Immature natural killer cell (primary cell): ENCODE data around the gene NOSIP. TPM values are rescaled to one million over a fixed set of nuclear protein-coding genes. Genes with fewer than 3 reads are reported as not detected.
A peak's percentile ranks its signal among the peaks of the same experiment; 100 is the strongest.

Experiments used
- DNase-seq, 3 donors: peaks; one replicate each; pipeline ENCODE4 v3.0.0; 2022; ENCODE audit warnings: mixed read lengths in 1 of 3
- H3K27ac Mint-ChIP-seq, 6 donors: one replicate each; pipeline ENCODE4 v1.8.0; 2020; ENCODE audit warnings: mixed read lengths in 6 of 6, mild to moderate bottlenecking in 5 of 6, inconsistent platforms in 4 of 6, moderate library complexity in 3 of 6
- H3K27me3 Mint-ChIP-seq, 3 donors: one replicate each; pipeline ENCODE4 v1.8.0; 2020 to 2021; ENCODE audit warnings: low read depth in 3 of 3, mild to moderate bottlenecking in 3 of 3, mixed read lengths in 3 of 3, moderate library complexity in 3 of 3, inconsistent platforms in 1 of 3
- H3K36me3 Mint-ChIP-seq, 3 donors: one replicate each; pipeline ENCODE4 v1.8.0; 2020; ENCODE audit warnings: mixed read lengths in 3 of 3, inconsistent platforms in 2 of 3, mild to moderate bottlenecking in 2 of 3
- H3K4me1 Mint-ChIP-seq, 2 donors: one replicate each; pipeline ENCODE4 v1.8.0; 2020; ENCODE audit warnings: inconsistent platforms in 2 of 2, mild to moderate bottlenecking in 2 of 2, mixed read lengths in 2 of 2, moderate library complexity in 1 of 2
- H3K4me3 Mint-ChIP-seq, 5 donors: one replicate each; pipeline ENCODE4 v1.8.0; 2020; ENCODE audit warnings: mild to moderate bottlenecking in 5 of 5, mixed read lengths in 5 of 5, inconsistent platforms in 3 of 5, moderate library complexity in 3 of 5
- H3K9me3 Mint-ChIP-seq, 6 donors: one replicate each; pipeline ENCODE4 v1.8.0; 2020; ENCODE audit warnings: mild to moderate bottlenecking in 6 of 6, mixed read lengths in 6 of 6, inconsistent platforms in 4 of 6, moderate library complexity in 3 of 6
- polyA plus RNA-seq, 3 donors: library from polyadenylated mRNA; unstranded; fragments of 300-500 nt; fragmentation: Illumina TruSeq; gene quantifications; one replicate each; pipeline ENCODE4 v1.2.3, GENCODE V29; 2021

The NOSIP gene
- polyA plus RNA-seq, 3 donors from 2014 or later = 196 to 251 (median 239) TPM

GRCh38 chr19:49591731-49592485 is 11.6 kb upstream of the NOSIP start:
- H3K36me3 Mint-ChIP-seq = peaks cover 0 to 5% (median 3%) of the 10 kb centered on the region in 3 donors
- peak overlapping the region; percentile 81 to 95 (median 83) for H3K4me3 Mint-ChIP-seq
- H3K27me3 Mint-ChIP-seq = peaks cover 8 to 14% (median 10%) of the 10 kb centered on the region in 3 donors
- H3K27ac Mint-ChIP-seq = peak overlapping the region; percentile 82 to 97 (median 90)
- H3K9me3 Mint-ChIP-seq = no peaks in the 10 kb centered on the region
- H3K4me1 Mint-ChIP-seq = peaks cover 29 to 32% of the 10 kb centered on the region in 2 donors
- peak; percentile 28 to 30 (median 30) for DNase-seq

DNA sequence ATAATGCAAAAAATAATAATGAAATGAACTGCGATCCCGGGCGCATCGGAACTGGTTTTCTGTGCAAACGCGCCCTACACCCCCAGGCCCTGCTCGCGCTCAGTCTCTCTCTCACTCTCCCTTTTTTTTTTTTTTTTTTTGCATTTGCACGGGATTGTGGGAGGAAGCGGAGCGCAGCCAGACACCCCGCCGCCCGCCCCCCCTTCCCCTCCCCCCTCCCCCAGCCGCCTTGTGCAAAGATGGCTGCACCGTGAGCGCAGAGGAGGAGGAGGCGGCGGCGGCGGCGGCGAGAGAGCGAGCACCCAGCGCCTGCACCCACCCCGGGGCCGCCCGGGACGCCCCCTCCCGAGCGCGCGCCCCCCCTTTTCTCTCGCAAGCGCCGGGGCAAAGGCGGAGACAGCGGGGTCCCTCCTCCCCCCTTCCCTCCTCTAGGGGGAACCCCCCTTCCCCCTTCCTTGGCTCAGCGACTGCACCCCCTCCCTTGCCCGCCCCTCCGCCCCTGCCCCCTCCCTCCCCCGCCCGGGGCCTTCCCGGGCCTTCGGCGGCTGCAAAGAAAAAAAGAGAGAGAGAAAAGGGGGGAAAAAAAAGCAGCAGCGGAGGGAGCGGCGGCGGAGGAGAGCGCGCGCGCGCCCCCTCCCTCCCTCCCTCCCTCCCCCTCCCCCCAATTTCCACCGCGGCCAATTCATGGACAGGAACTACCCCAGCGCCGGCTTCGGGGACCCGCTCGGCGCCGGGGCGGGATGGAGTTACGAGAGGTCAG is 10.8 kb upstream of the NOSIP start, which contains the start of gene PRR12:
PRR12 (plus strand) TSS at position 212 of the 760 bp plus-strand sequence; CDS start at position 685, 473 bp downstream.
- peak; percentile 67 to 72 (median 71) for DNase-seq
- H3K27me3 Mint-ChIP-seq = peaks cover 8 to 14% (median 10%) of the 10 kb centered on the region in 3 donors
- H3K9me3 Mint-ChIP-seq = no peaks in the 10 kb centered on the region
- H3K4me3 Mint-ChIP-seq = peak within 1 kb of the TSS; percentile 81 to 95 (median 83)
- H3K27ac Mint-ChIP-seq = peak within 1 kb of the TSS; percentile 82 to 97 (median 91)
- H3K36me3 Mint-ChIP-seq = peaks cover 0 to 5% (median 3%) of the 10 kb centered on the region in 3 donors
- peaks cover 29 to 32% of the 10 kb centered on the region in 2 donors for H3K4me1 Mint-ChIP-seq

DNA sequence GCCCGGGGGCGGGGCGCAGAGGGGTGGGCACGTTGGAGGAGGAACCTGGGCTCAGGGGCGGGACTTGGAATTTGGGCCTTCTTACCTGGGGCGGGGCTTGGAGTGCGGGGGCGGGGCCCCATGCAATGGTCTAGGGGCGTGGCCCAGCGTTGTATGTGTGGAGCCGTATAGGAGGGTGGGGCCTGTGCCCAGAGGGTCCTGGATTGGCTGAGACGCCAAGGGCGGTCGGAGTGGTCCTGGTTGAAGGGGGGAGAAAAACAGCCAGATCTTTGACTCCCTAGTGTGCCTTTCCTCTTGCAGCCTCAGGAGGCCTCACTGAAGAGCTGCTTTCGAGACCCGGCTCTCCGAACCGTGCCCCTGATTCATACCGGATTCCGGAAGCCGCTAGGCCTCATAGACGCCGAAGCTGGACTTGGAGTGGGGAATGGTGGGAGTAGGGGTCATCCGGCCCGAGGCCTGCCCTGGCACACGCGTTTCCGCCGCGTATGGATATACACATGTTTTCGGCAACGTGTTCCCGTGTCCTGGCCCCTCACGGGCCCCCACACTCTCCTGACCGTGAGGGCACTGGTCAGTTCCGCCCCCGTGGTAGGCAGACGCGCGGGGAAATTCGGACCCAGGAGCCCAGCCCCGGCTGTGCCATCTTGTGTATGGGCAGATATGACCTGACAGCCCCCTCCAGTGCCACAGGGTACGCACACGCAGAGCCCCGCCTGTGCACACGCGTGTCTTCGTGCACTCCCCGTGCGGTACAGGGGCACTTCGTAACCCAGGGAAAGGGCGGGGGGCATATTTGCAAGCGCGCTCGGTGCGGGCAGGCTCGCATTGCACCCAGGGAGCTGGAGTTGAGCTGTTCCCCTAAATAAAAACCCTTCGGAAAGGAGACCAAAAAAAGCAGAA is 10.0 kb upstream of the NOSIP start:
- peak overlapping the region; percentile 67 to 91 (median 88) for H3K27ac Mint-ChIP-seq
- H3K4me3 Mint-ChIP-seq = peak overlapping the region; percentile 81 to 95 (median 83)
- H3K36me3 Mint-ChIP-seq = peaks cover 0 to 5% (median 3%) of the 10 kb centered on the region in 3 donors
- no peaks in the 10 kb centered on the region for H3K9me3 Mint-ChIP-seq
- peaks cover 8 to 16% (median 10%) of the 10 kb centered on the region in 3 donors for H3K27me3 Mint-ChIP-seq
- peak; percentile 91 to 93 (median 92) for DNase-seq
- peaks cover 29 to 32% of the 10 kb centered on the region in 2 donors for H3K4me1 Mint-ChIP-seq

DNA sequence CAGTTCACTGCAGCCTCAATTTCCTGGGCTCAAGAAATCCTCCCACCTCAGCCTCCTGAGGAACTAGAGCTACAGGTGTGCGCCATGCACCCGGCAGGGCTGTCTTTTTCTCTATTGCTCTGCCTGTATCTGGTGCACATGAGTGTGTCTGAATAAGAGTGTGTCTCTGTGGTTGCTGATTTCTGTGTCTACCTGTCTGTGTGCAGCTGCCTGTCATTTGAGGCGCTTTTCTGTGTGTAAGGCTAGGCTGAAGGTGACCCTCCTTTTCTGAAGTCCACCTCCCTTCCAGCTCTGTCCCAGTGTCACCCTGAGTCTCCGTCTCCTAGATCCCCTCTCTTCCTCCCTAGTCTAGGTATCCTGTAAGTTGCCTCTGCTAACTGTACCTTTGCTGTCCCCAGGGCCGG is 9.1 kb upstream of the NOSIP start:
- H3K4me1 Mint-ChIP-seq = peaks cover 29 to 32% of the 10 kb centered on the region in 2 donors
- H3K4me3 Mint-ChIP-seq = peak overlapping the region in 2 of 5 donors; percentile 9 to 13
- peak overlapping the region; percentile 67 to 93 (median 80) for H3K27ac Mint-ChIP-seq
- H3K27me3 Mint-ChIP-seq = peaks cover 8 to 16% (median 10%) of the 10 kb centered on the region in 3 donors
- no peak for DNase-seq
- H3K9me3 Mint-ChIP-seq = no peaks in the 10 kb centered on the region
- peaks cover 0 to 5% (median 3%) of the 10 kb centered on the region in 3 donors for H3K36me3 Mint-ChIP-seq

GRCh38 chr19:49588365-49589122 is 8.2 kb upstream of the NOSIP start:
- peaks cover 8 to 15% (median 10%) of the 10 kb centered on the region in 3 donors for H3K27me3 Mint-ChIP-seq
- no peak for DNase-seq
- peaks cover 21 to 25% of the 10 kb centered on the region in 2 donors for H3K4me1 Mint-ChIP-seq
- H3K9me3 Mint-ChIP-seq = no peaks in the 10 kb centered on the region
- peak overlapping the region in 4 of 6 donors; percentile 5 to 41 (median 26) for H3K27ac Mint-ChIP-seq
- peaks cover 0 to 2% (median 2%) of the 10 kb centered on the region in 3 donors for H3K36me3 Mint-ChIP-seq
- H3K4me3 Mint-ChIP-seq = no peak overlapping the region

GRCh38 chr19:49587227-49587626 is 6.9 kb upstream of the NOSIP start:
- no peaks in the 10 kb centered on the region for H3K36me3 Mint-ChIP-seq
- no peak overlapping the region for H3K27ac Mint-ChIP-seq

DNA sequence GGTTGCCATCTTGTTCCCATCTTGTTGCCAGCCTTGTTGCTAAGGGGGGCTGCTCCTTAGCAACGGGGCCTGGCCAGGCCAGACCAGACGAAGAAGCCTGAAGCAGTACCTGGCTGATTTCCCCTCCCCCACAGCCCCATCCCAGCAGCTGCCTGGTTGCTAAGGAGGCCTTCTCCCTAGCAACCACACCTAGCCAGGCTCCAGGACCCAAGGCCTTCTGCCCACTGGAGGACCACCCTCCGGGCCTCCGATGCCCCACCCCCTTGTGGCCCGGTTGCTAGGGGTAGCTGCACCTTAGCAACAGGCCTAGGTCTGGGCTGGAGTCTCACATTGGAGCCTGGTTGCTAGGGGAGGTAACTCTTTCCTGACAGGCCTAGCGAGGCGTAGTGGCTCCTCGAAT is 4.7 kb upstream of the NOSIP start:
- Mint-ChIP-seq H3K36me3 (no peaks in the 10 kb centered on the region), H3K9me3 (no peaks in the 10 kb centered on the region), H3K4me3 (no peak overlapping the region), H3K27ac (no peak overlapping the region), H3K4me1 (peaks cover 9 to 14% of the 10 kb centered on the region in 2 donors), H3K27me3 (peaks cover under 1 to 3% (median 2%) of the 10 kb centered on the region in 3 donors)
- DNase-seq = no peak

More at GRCh38 chr19:49587227-49587626, 6.9 kb upstream of the NOSIP start:
- Mint-ChIP-seq H3K27me3 (peaks cover 5 to 9% (median 8%) of the 10 kb centered on the region in 3 donors), H3K4me3 (no peak overlapping the region), H3K9me3 (no peaks in the 10 kb centered on the region), H3K4me1 (peaks cover 8 to 12% of the 10 kb centered on the region in 2 donors)
- no peak for DNase-seq

DNA sequence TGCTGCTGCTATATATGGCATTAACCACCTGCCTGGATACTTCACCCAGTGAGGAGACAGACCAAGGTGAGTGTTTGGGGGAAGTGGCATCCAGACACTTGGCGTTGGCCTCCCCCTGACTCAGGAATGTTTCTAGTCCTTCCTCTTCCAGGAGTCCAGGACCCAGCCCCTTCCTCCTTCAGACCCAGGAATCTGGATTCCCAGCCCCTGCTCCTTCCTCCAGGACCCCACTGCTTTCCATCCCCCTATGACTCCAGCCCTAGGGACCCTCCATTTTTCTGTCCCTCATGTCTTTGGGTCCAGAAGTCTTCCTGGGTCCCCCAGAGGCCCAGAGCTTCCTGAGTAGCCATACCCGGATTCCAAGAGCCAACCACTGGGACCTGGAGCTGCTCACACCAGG is 2.9 kb upstream of the NOSIP start:
- Mint-ChIP-seq H3K27ac (no peak overlapping the region), H3K4me3 (no peak overlapping the region), H3K9me3 (no peaks in the 10 kb centered on the region), H3K27me3 (peaks cover 0 to 2% (median 2%) of the 10 kb centered on the region in 3 donors), H3K36me3 (no peaks in the 10 kb centered on the region), H3K4me1 (peaks cover 22 to 26% of the 10 kb centered on the region in 2 donors)
- DNase-seq = no peak

DNA sequence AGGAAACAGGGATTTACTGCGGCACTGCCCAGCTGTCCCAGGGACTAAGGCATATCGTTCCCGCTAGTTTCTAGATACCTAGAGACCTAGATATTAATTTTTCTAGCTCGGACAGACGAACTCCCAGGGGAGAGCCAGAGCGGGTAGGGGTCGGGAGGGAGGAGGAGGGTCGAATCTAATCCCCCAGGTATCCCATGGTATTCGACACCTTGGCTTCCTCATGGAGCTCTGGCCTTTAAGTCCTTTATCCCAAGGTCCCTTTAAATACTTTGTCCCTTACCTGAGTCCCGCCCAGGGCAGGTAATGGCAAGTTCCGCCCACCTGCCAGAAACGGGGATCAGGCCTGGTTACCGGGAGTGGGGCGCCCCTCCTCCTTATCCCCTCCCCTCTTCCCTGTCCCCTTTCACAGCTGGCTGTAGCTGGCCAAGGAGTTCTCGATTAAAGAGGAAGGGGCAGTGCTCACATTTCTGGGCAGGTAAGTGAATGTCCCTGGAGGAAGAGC is 702 bp upstream of the NOSIP start, which contains the start of gene PRRG2:
PRRG2 (plus strand) TSS at position 310 of the 502 bp plus-strand sequence. CDS start 1,904 bp downstream, outside the sequence.
- no peaks in the 10 kb centered on the region for H3K9me3 Mint-ChIP-seq
- DNase-seq = no peak
- peak within 1 kb of the TSS; percentile 81 to 97 (median 96) for H3K27ac Mint-ChIP-seq
- H3K27me3 Mint-ChIP-seq = peaks cover 0 to 2% (median 2%) of the 10 kb centered on the region in 3 donors
- H3K36me3 Mint-ChIP-seq = no peaks in the 10 kb centered on the region
- H3K4me1 Mint-ChIP-seq = peaks cover 25 to 36% of the 10 kb centered on the region in 2 donors
- peak within 1 kb of the TSS; percentile 91 to 97 (median 97) for H3K4me3 Mint-ChIP-seq

DNA sequence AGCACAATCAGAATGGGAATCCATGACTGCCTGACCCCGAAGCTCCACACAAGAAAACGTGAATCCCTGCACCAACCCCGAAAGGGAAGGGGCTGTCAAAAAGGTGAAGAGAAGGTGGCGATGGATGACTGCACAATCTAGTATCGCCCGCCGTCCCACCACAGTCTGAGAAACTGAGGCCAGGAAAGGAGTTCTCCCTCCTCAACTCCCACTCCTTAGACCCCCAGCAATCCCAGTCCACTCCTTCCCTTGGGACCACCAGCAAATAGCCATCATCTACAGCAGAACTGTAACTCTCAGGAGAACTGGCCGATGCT is 451 bp downstream of the NOSIP start:
- H3K27me3 Mint-ChIP-seq = peaks cover 0 to 2% (median 0%) of the 10 kb centered on the region in 3 donors
- no peak for DNase-seq
- peak overlapping the region; percentile 81 to 97 (median 96) for H3K27ac Mint-ChIP-seq
- H3K36me3 Mint-ChIP-seq = peaks cover 0 to 4% (median 0%) of the 10 kb centered on the region in 3 donors
- H3K4me1 Mint-ChIP-seq = peaks cover 25 to 36% of the 10 kb centered on the region in 2 donors
- peak overlapping the region; percentile 91 to 97 (median 97) for H3K4me3 Mint-ChIP-seq
- H3K9me3 Mint-ChIP-seq = no peaks in the 10 kb centered on the region

DNA sequence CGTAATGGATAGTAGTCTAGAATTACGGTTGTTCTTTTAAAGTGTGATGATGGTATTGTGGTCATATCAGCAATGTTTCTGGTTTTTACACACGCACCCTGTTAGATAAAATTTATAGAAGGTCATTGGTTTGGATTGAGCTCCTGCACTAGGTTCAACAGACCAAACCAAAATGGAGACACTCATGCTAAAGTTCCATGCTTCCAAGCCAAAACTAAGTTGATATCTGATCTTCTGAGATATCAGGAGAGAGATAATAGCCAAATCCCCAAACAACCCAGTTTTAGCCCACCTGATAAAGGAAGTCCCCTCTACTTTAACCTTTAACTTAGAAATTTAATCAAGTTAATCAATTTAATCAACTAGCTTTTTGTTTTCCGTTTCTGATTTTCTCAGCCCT is 1.2 kb downstream of the NOSIP start:
- Mint-ChIP-seq H3K27ac (peak overlapping the region in 4 of 6 donors; percentile 40 to 96 (median 88)), H3K4me1 (peaks cover 25 to 38% of the 10 kb centered on the region in 2 donors), H3K36me3 (peaks cover 0 to 4% (median 0%) of the 10 kb centered on the region in 3 donors), H3K4me3 (peak overlapping the region; percentile 91 to 97 (median 97)), H3K27me3 (peaks cover 0 to 2% (median 0%) of the 10 kb centered on the region in 3 donors), H3K9me3 (no peaks in the 10 kb centered on the region)
- DNase-seq = no peak

GRCh38 chr19:49574206-49574755 is 6.1 kb downstream of the NOSIP start:
- DNase-seq = no peak
- H3K27ac Mint-ChIP-seq = peak overlapping the region in 1 of 6 donors; percentile 44
- H3K9me3 Mint-ChIP-seq = no peaks in the 10 kb centered on the region
- H3K27me3 Mint-ChIP-seq = peaks cover 0 to 2% (median 0%) of the 10 kb centered on the region in 3 donors
- peaks cover 0 to 4% (median 0%) of the 10 kb centered on the region in 3 donors for H3K36me3 Mint-ChIP-seq
- H3K4me3 Mint-ChIP-seq = no peak overlapping the region
- peaks cover 22 to 38% of the 10 kb centered on the region in 2 donors for H3K4me1 Mint-ChIP-seq
